Measurements from ENCODE around the gene DNAI7.

Gene DNAI7

GRCh38 chr12:25162866-25163265, 32.1 kb downstream of the DNAI7 start:
- DNase-seq, result no peak

- DNase-seq, result no peak
These were observed 38.9 kb downstream of the DNAI7 start for GRCh38 chr12:25156061-25156460.

GRCh38 chr12:25155022-25155576, 39.9 kb downstream of the DNAI7 start:
- DNase-seq, result no peak

GRCh38 chr12:25152055-25152454, 42.9 kb downstream of the DNAI7 start:
- no peak for DNase-seq

- DNase-seq, result no peak
These were observed 43.5 kb downstream of the DNAI7 start for GRCh38 chr12:25151476-25151875.

- DNase-seq, result no peak
These were observed 48.3 kb downstream of the DNAI7 start for GRCh38 chr12:25146686-25147085.

- no peak for DNase-seq
These were observed 59.3 kb downstream of the DNAI7 start for GRCh38 chr12:25135531-25136154.

GRCh38 chr12:25131270-25131669, 63.7 kb downstream of the DNAI7 start:
- no peak for DNase-seq

GRCh38 chr12:25130741-25131188, 64.2 kb downstream of the DNAI7 start:
- peak in 1 of 14 donors; percentile 8 for DNase-seq

GRCh38 chr12:25126746-25127145, 68.2 kb downstream of the DNAI7 start:
- no peak for DNase-seq

- DNase-seq, result no peak
These were observed 68.9 kb downstream of the DNAI7 start for GRCh38 chr12:25126101-25126500.

- no peak for DNase-seq
These were observed 70.5 kb downstream of the DNAI7 start for GRCh38 chr12:25124493-25124892.

GRCh38 chr12:25123126-25123525, 71.8 kb downstream of the DNAI7 start:
- no peak for DNase-seq

GRCh38 chr12:25121916-25122315, 73.0 kb downstream of the DNAI7 start:
- DNase-seq, result no peak

- DNase-seq, result no peak
These were observed 73.8 kb downstream of the DNAI7 start for GRCh38 chr12:25121110-25121509.

GRCh38 chr12:25119020-25119419, 75.9 kb downstream of the DNAI7 start:
- no peak for DNase-seq

GRCh38 chr12:25115677-25116076, 79.3 kb downstream of the DNAI7 start:
- DNase-seq, result no peak

GRCh38 chr12:25113651-25114050, 81.3 kb downstream of the DNAI7 start:
- no peak for DNase-seq

GRCh38 chr12:25110260-25110659, 84.7 kb downstream of the DNAI7 start:
- DNase-seq, result no peak

GRCh38 chr12:25107920-25108319, 87.0 kb downstream of the DNAI7 start:
- peak in 1 of 14 donors; percentile 8 for DNase-seq

GRCh38 chr12:25106818-25107217, 88.1 kb downstream of the DNAI7 start:
- DNase-seq, result no peak

GRCh38 chr12:25102402-25102801, 92.6 kb downstream of the DNAI7 start:
- DNase-seq, result no peak

- no peak for DNase-seq
These were observed 93.9 kb downstream of the DNAI7 start for GRCh38 chr12:25101092-25101445.

GRCh38 chr12:25100194-25101091, 94.5 kb downstream of the DNAI7 start:
- DNase-seq, result no peak

All from C1 segment of cervical spinal cord (tissue), 14 donors.